GM23338 (cell line): ENCODE measurements around the gene ZMYM4. TPM values are rescaled to one million over a fixed set of nuclear protein-coding genes. Genes with fewer than 3 reads are reported as not detected.
"Not testable (repeated sequence)": the region's sequence is repeated elsewhere in the genome, so short reads cannot be mapped to it uniquely, and the experiment has no call there.

ENCODE experiments used
- ATAC-seq: fragments of 200-7000 bp; cut with Tn5 transposase; 3 replicates; pipeline ENCODE4 v1.9.1; 2020
- DNase-seq: peaks from one replicate; pipeline ENCODE4 v3.0.0-alpha.2; 2015; ENCODE audit warnings: low spot score
- H2AFZ ChIP-seq: fragments of 200-600 bp; sonication (generic); 2 replicates; pipeline ENCODE4 v1.8.0; 2016; ENCODE audit warnings: antibody characterized with exemption, mild to moderate bottlenecking, moderate library complexity
- H3F3A ChIP-seq: fragments of 200-600 bp; sonication (generic); replicated peaks from 2 replicates; pipeline ENCODE4 v1.8.0; 2017; ENCODE audit warnings: antibody characterized with exemption, mixed run types, low read depth
- H3K27ac ChIP-seq: fragments of 200-600 bp; sonication (generic); 2 replicates; pipeline ENCODE4 v1.6.1; 2016; ENCODE audit warnings: low read depth
- H3K27me3 ChIP-seq: fragments of 200-600 bp; sonication (generic); 2 replicates; pipeline ENCODE4 v1.8.0; 2016; ENCODE audit warnings: mild to moderate bottlenecking, mixed run types, moderate library complexity; ENCODE audit not compliant: insufficient read depth
- H3K36me3 ChIP-seq: fragments of 200-600 bp; sonication (generic); 2 replicates; pipeline ENCODE4 v1.8.0; 2016; ENCODE audit warnings: mild to moderate bottlenecking; ENCODE audit not compliant: insufficient read depth
- H3K4me1 ChIP-seq: fragments of 200-600 bp; sonication (generic); 2 replicates; pipeline ENCODE4 v1.8.0; 2016; ENCODE audit warnings: mild to moderate bottlenecking, moderate library complexity; ENCODE audit not compliant: insufficient read depth
- H3K4me2 ChIP-seq: fragments of 200-600 bp; sonication (generic); 2 replicates; pipeline ENCODE4 v1.7.1; 2017; ENCODE audit warnings: mixed run types
- H3K4me3 ChIP-seq: fragments of 200-600 bp; sonication (generic); 2 replicates; pipeline ENCODE4 v1.6.1; 2016; ENCODE audit warnings: mixed run types
- H3K79me2 ChIP-seq: fragments of 200-600 bp; sonication (generic); replicated peaks from 2 replicates; pipeline ENCODE4 v1.8.0; 2017; ENCODE audit warnings: mild to moderate bottlenecking; ENCODE audit not compliant: insufficient read depth
- H3K9me2 ChIP-seq: fragments of 200-600 bp; sonication (generic); 2 replicates; pipeline ENCODE4 v1.8.0; 2017; ENCODE audit not compliant: insufficient read depth
- H4K20me1 ChIP-seq: fragments of 200-600 bp; sonication (generic); replicated peaks from 2 replicates; pipeline ENCODE4 v1.8.0; 2017; ENCODE audit warnings: mild to moderate bottlenecking; ENCODE audit not compliant: insufficient read depth
- H3K27ac Mint-ChIP-seq: 2 replicates; pipeline ENCODE4 v1.8.0; 2020; ENCODE audit warnings: inconsistent platforms, mild to moderate bottlenecking, moderate library complexity, mixed read lengths
- H3K27me3 Mint-ChIP-seq: 3 replicates; pipeline ENCODE4 v1.8.0; 2022; ENCODE audit warnings: low read depth, mild to moderate bottlenecking, moderate library complexity, mixed read lengths, inconsistent platforms; ENCODE audit not compliant: insufficient read depth, poor library complexity
- H3K36me3 Mint-ChIP-seq: 3 replicates; pipeline ENCODE4 v1.8.0; 2021; ENCODE audit warnings: low read depth, mild to moderate bottlenecking, inconsistent platforms, moderate library complexity, mixed read lengths
- H3K4me1 Mint-ChIP-seq: 3 replicates; pipeline ENCODE4 v1.8.0; 2020; ENCODE audit warnings: mild to moderate bottlenecking, inconsistent platforms, mixed read lengths
- H3K4me3 Mint-ChIP-seq: 3 replicates; pipeline ENCODE4 v1.8.0; 2021; ENCODE audit warnings: moderate library complexity, mild to moderate bottlenecking, inconsistent platforms, mixed read lengths
- H3K9me3 Mint-ChIP-seq: 3 replicates; pipeline ENCODE4 v1.8.0; 2020; ENCODE audit warnings: moderate library complexity, mild to moderate bottlenecking, inconsistent platforms, mixed read lengths
- CREB1 ChIP-seq: fragments of 250-450 bp; sonication (Bioruptor Pico); IDR thresholded peaks from 2 replicates; pipeline ENCODE4 v1.5.0; 2020; ENCODE audit warnings: low read depth, mild to moderate bottlenecking, moderate library complexity
- CTCF ChIP-seq, 2 experiments: fragments of 200-600 bp in 1 of 2; sonication (generic) in 1 of 2; conservative IDR thresholded peaks; 2 replicates each; pipeline versions ENCODE4 v1.5.1 to v1.6.1; 2016 to 2017; ENCODE audit warnings: antibody characterized with exemption in 2 of 2, low read depth in 2 of 2, mild to moderate bottlenecking in 2 of 2, moderate library complexity in 1 of 2
- ETS1 ChIP-seq: IDR thresholded peaks from 2 replicates; pipeline ENCODE4 v1.6.1; 2016; ENCODE audit warnings: antibody characterized with exemption
- EZH2 ChIP-seq: fragments of 200-600 bp; sonication (generic); IDR thresholded peaks from one replicate; pipeline ENCODE4 v1.8.0; 2017; ENCODE audit warnings: antibody characterized with exemption, mild to moderate bottlenecking, low read depth; ENCODE audit not compliant: unreplicated experiment
- JUNB ChIP-seq: IDR thresholded peaks from one replicate; pipeline ENCODE4 v1.6.1; 2016; ENCODE audit warnings: antibody characterized with exemption; ENCODE audit not compliant: unreplicated experiment
- NANOG ChIP-seq: IDR thresholded peaks from 2 replicates; pipeline ENCODE4 v1.6.1; 2016; ENCODE audit warnings: antibody characterized with exemption, borderline replicate concordance
- POLR2AphosphoS5 ChIP-seq: IDR thresholded peaks from 2 replicates; pipeline ENCODE4 v1.6.1; 2016; ENCODE audit warnings: antibody characterized with exemption, low read depth
- REST ChIP-seq: IDR thresholded peaks from one replicate; pipeline ENCODE4 v1.6.1; 2018; ENCODE audit warnings: antibody characterized with exemption; ENCODE audit not compliant: unreplicated experiment
- ZNF331 ChIP-seq: fragments of 250-450 bp; sonication (Bioruptor Pico); IDR thresholded peaks from 2 replicates; pipeline ENCODE4 v1.5.0; 2020; ENCODE audit warnings: low read depth, mild to moderate bottlenecking, moderate library complexity
- ZNF462 ChIP-seq: fragments of 250-450 bp; sonication (Bioruptor Pico); IDR thresholded peaks from 2 replicates; pipeline ENCODE4 v1.5.0; 2020; ENCODE audit warnings: mild to moderate bottlenecking, moderate library complexity
- polyA plus RNA-seq: library from polyadenylated mRNA; unstranded; fragments of >200 nt; fragmentation: Nextera tagmentation; extraction: Ambion mirVana; gene quantifications from 2 replicates; pipeline ENCODE4 v1.2.1, GENCODE V29; 2016
- total RNA-seq: library from RNA; depleted of rRNA; stranded (reverse); fragments of >200 nt; shearing (Covaris generic); gene quantifications from 2 replicates; pipeline ENCODE4 v1.2.3, GENCODE V29; 2014

ZMYM4 gene
- total and polyA plus RNA-seq, 2 experiments from 2014 or later = 65.4 to 68.5 TPM

- not testable (repeated sequence) for H3K4me1 Mint-ChIP-seq, H3K27me3 ChIP-seq, H2AFZ ChIP-seq, H3K27me3 Mint-ChIP-seq, H3K4me1 ChIP-seq, H3K9me2 ChIP-seq, H3K27ac Mint-ChIP-seq, H3K4me3 Mint-ChIP-seq, H3K9me3 Mint-ChIP-seq, H3K36me3 ChIP-seq, H3K4me3 ChIP-seq, ATAC-seq, DNase-seq, H3K4me2 ChIP-seq, H3K27ac ChIP-seq, H3F3A ChIP-seq, H4K20me1 ChIP-seq
- peaks cover 16% of the 10 kb centered on the region for H3K36me3 Mint-ChIP-seq
- H3K79me2 ChIP-seq = peaks cover 48% of the 10 kb centered on the region
Observed at GRCh38 chr1:35331618-35332017, 63.1 kb downstream of the ZMYM4 start.

GRCh38 chr1:35334485-35334884, 66.0 kb downstream of the ZMYM4 start:
- Histone ChIP-seq H3K27ac (no peak overlapping the region), H3K4me1 (no peaks in the 10 kb centered on the region), H3K79me2 (peaks cover 71% of the 10 kb centered on the region), H3K4me2 (no peak overlapping the region), H3K27me3 (no peaks in the 10 kb centered on the region), H3K36me3 (no peaks in the 10 kb centered on the region), H3K4me3 (no peak overlapping the region), H3F3A (no peaks in the 10 kb centered on the region), H2AFZ (no peak overlapping the region), H4K20me1 (0 out of 2 replicates have a peak, but pooled peaks cover 6% of the 10 kb centered on the region), H3K9me2 (no peaks in the 10 kb centered on the region)
- no peak overlapping the region for H3K27ac Mint-ChIP-seq
- ATAC-seq = no peak
- H3K36me3 Mint-ChIP-seq = peaks cover 18% of the 10 kb centered on the region
- no peaks in the 10 kb centered on the region for H3K4me1 Mint-ChIP-seq
- no peak overlapping the region for H3K4me3 Mint-ChIP-seq
- no peaks in the 10 kb centered on the region for H3K9me3 Mint-ChIP-seq
- DNase-seq = no peak
- no peaks in the 10 kb centered on the region for H3K27me3 Mint-ChIP-seq
- TF ChIP-seq ZNF331 (CRISPR knock-in tag) = no peak
- TF ChIP-seq ETS1 = no peak
- TF ChIP-seq POLR2AphosphoS5 = no peak
- no peak for TF ChIP-seq CTCF (conservative IDR thresholded peaks at IDR 0.05; ENCODE audit: low read depth in 2 of 2)
- no peak for TF ChIP-seq JUNB
- TF ChIP-seq REST = no peak
- TF ChIP-seq EZH2 = no peak
- TF ChIP-seq NANOG = no peak
- no peak for TF ChIP-seq CREB1 (CRISPR knock-in tag)
- TF ChIP-seq ZNF462 (CRISPR knock-in tag) = no peak
